ENCODE data around the gene CENPA. TPM values are rescaled to one million over a fixed set of nuclear protein-coding genes. Genes with fewer than 3 reads are reported as not detected.

The CENPA gene
- total RNA-seq (2021; ENCODE audit: unreplicated experiment) (55.0 TPM), Bru-seq, nascent RNA (percentile 93 among the genes with signal in this experiment), BruChase-seq, experiment 1, labeled RNA remaining after a 2-hour chase (percentile 93 among the genes with signal in this experiment), BruChase-seq, experiment 2, labeled RNA remaining after a 6-hour chase (percentile 91 among the genes with signal in this experiment)
- polyA plus RNA-seq (2012; ENCODE audit: insufficient read length) = 14.4 TPM
- long read RNA-seq, transcript CENPA-204 (6 exons, 745 nt) = minor isoform, 5 of 115 reads
- long read RNA-seq, transcript CENPA-202 (5 exons, 1,452 nt) = major isoform, 51 of 115 reads
- long read RNA-seq, partial matches to known transcripts = 7 of 115 reads
- long read RNA-seq, other reads (novel, unspliced or antisense) = 48 of 115 reads

GRCh38 chr2:26785431-26786206 is at the start of gene CENPA:
Gene CENPA (plus strand): TSS chr2:26786056. CDS start chr2:26786197, 141 bp downstream.
- POLR2A ChIA-PET = no interaction called here
- no TSS peak for BruUV-seq (replicated peaks)
- ATAC-seq (peak; percentile 98), DNase-seq (ENCODE audit: low read depth, low spot score) (peak; percentile 99)
- Histone ChIP-seq H3K9me3 (ENCODE audit: control insufficient read depth, insufficient read depth, low read depth, low read length) (no peaks in the 10 kb centered on the region), H3K4me3 (ENCODE audit: low read depth in 2 of 2, low read length in 2 of 2) (peak within 1 kb of the TSS; percentile 69 to 76), H3K27ac (ENCODE audit: low read length) (peak within 1 kb of the TSS; percentile 96), H3K36me3 (ENCODE audit: control insufficient read depth, insufficient read depth, low read length) (peaks cover 3% of the 10 kb centered on the region; the same call in 1 of the 2 replicates), H3K27me3 (ENCODE audit: control insufficient read depth, insufficient read depth, low read length) (no peaks in the 10 kb centered on the region), H3K4me1 (ENCODE audit: control insufficient read depth, insufficient read depth, low read length) (peaks cover 9% of the 10 kb centered on the region)
- TF ChIP-seq TCF7L2 (IDR thresholded peaks at IDR 0.05; ENCODE audit: low read depth, low read length) (peak; percentile 98), CTCF (IDR thresholded peaks at IDR 0.05) (no peak), SIN3A (IDR thresholded peaks at IDR 0.05; ENCODE audit: borderline replicate concordance, insufficient read depth, low read depth, low read length) (peak; percentile 84), POLR2AphosphoS5 (IDR thresholded peaks at IDR 0.05; ENCODE audit: low read depth, low read length) (peak; percentile 81; the same call in 1 of the 2 replicates), REST (IDR thresholded peaks at IDR 0.05; ENCODE audit: insufficient read depth in 1 of 2, low read depth in 2 of 2, low read length in 1 of 2) (no peak)
- intact Hi-C loops (cut with micrococcal nuclease; ENCODE audit: unreplicated experiment) = no loop called here
- CTCF ChIA-PET = no interaction called here
- in situ Hi-C loops (cut with HindIII; ENCODE audit: low pct_unique_long_range_greater_than_20kb, low sequenced_read_pairs) = no loop called here

- H3K4me1 ChIP-seq (ENCODE audit: control insufficient read depth, insufficient read depth, low read length) = peaks cover 19% of the 10 kb centered on the region
- intact Hi-C loops (cut with micrococcal nuclease; ENCODE audit: unreplicated experiment) (no loop called here), in situ Hi-C loops (cut with HindIII; ENCODE audit: low pct_unique_long_range_greater_than_20kb, low sequenced_read_pairs) (no loop called here)
- H3K4me3 ChIP-seq (ENCODE audit: low read depth in 2 of 2, low read length in 2 of 2) = no peak overlapping the region
- CTCF ChIA-PET = no interaction called here
- no peaks in the 10 kb centered on the region for H3K9me3 ChIP-seq (ENCODE audit: control insufficient read depth, insufficient read depth, low read depth, low read length)
- peak overlapping the region; percentile 20; the same call in 1 of the 2 replicates for H3K27ac ChIP-seq (ENCODE audit: low read length)
- no TSS peak for BruUV-seq (replicated peaks)
- TF ChIP-seq TCF7L2 (IDR thresholded peaks at IDR 0.05; ENCODE audit: low read depth, low read length) (no peak), SIN3A (IDR thresholded peaks at IDR 0.05; ENCODE audit: borderline replicate concordance, insufficient read depth, low read depth, low read length) (no peak), REST (IDR thresholded peaks at IDR 0.05; ENCODE audit: insufficient read depth in 1 of 2, low read depth in 2 of 2, low read length in 1 of 2) (no peak), CTCF (IDR thresholded peaks at IDR 0.05) (no peak), POLR2AphosphoS5 (IDR thresholded peaks at IDR 0.05; ENCODE audit: low read depth, low read length) (no peak)
- POLR2A ChIA-PET = no interaction called here
- no peak for ATAC-seq
- H3K36me3 ChIP-seq (ENCODE audit: control insufficient read depth, insufficient read depth, low read length) = no peaks in the 10 kb centered on the region
- no peak for DNase-seq (ENCODE audit: low read depth, low spot score)
- no peaks in the 10 kb centered on the region for H3K27me3 ChIP-seq (ENCODE audit: control insufficient read depth, insufficient read depth, low read length)
These were observed 48.6 kb upstream of the CENPA start for GRCh38 chr2:26737221-26737620.
